BJ (cell line): ENCODE data around the gene SCG3. TPM values are rescaled to one million over a fixed set of nuclear protein-coding genes. Genes with fewer than 3 reads are reported as not detected.

ENCODE experiments used
- CTCF ChIA-PET: fragments of 350-600 bp; formaldehyde crosslinking; extraction: SDS; loops from one replicate; lab custom pipeline; 2021; ENCODE audit warnings: antibody characterized with exemption, inconsistent platforms; lab: Yijun Ruan, JAX
- POLR2A ChIA-PET: fragments of 300-600 bp; sonication (Branson Sonifier 250); formaldehyde crosslinking; extraction: SDS; loops from one replicate; lab custom pipeline; 2021; ENCODE audit warnings: antibody characterized with exemption; lab: Charles Lee
- DNase-seq: peaks from one replicate; pipeline ENCODE4 v3.0.0-alpha.2; 2011; ENCODE audit warnings: low read depth
- H3K27me3 ChIP-seq: 2 replicates; pipeline ENCODE4 v1.6.0; 2011; ENCODE audit warnings: low read length; ENCODE audit not compliant: control insufficient read depth, insufficient read depth
- H3K36me3 ChIP-seq: 2 replicates; pipeline ENCODE4 v1.5.1; 2011; ENCODE audit warnings: low read length; ENCODE audit not compliant: control insufficient read depth, insufficient read depth
- H3K4me3 ChIP-seq: 2 replicates; pipeline ENCODE4 v1.5.1; 2011; ENCODE audit warnings: low read depth, mild to moderate bottlenecking, control low read depth, low read length
- polyA plus RNA-seq: library from polyadenylated mRNA; depleted of rRNA; stranded (reverse); fragments of >200 nt; gene quantifications from 2 replicates; pipeline ENCODE4 v1.2.3, GENCODE V29; 2011
- TF ChIP-seq, protein P1 (sequence below): IDR thresholded peaks from 2 replicates; pipeline ENCODE4 v1.5.1; 2011; ENCODE audit warnings: low read depth, mild to moderate bottlenecking, control low read depth, inconsistent platforms, low read length, moderate library complexity; ENCODE audit not compliant: insufficient read depth

SCG3 gene
- polyA plus RNA-seq, 1 experiment = not detected

GRCh38 chr15:51731549-51732267, 50.4 kb downstream of the SCG3 start:
- TF ChIP-seq, protein P1, sequence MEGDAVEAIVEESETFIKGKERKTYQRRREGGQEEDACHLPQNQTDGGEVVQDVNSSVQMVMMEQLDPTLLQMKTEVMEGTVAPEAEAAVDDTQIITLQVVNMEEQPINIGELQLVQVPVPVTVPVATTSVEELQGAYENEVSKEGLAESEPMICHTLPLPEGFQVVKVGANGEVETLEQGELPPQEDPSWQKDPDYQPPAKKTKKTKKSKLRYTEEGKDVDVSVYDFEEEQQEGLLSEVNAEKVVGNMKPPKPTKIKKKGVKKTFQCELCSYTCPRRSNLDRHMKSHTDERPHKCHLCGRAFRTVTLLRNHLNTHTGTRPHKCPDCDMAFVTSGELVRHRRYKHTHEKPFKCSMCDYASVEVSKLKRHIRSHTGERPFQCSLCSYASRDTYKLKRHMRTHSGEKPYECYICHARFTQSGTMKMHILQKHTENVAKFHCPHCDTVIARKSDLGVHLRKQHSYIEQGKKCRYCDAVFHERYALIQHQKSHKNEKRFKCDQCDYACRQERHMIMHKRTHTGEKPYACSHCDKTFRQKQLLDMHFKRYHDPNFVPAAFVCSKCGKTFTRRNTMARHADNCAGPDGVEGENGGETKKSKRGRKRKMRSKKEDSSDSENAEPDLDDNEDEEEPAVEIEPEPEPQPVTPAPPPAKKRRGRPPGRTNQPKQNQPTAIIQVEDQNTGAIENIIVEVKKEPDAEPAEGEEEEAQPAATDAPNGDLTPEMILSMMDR = no peak
- H3K4me3 ChIP-seq = no peak overlapping the region
- ChIA-PET CTCF (interaction anchor here (0.7 to 1.6 kb wide), 2 partner anchors 42 to 45 kb away, joined by 3 to 9 read pairs; no protein-coding TSS in a partner anchor), POLR2A (no interaction called here)
- H3K36me3 ChIP-seq = no peaks in the 10 kb centered on the region
- no peaks in the 10 kb centered on the region for H3K27me3 ChIP-seq
- DNase-seq = no peak

- ChIA-PET POLR2A (no interaction called here), CTCF (interaction anchor here (0.6 to 1.6 kb wide), 4 partner anchors 42 to 122 kb away, joined by 3 to 9 read pairs (median 4); no protein-coding TSS in a partner anchor)
These were observed 51.3 kb downstream of the SCG3 start for GRCh38 chr15:51732646-51733045.

GRCh38 chr15:51735228-51736010, 54.1 kb downstream of the SCG3 start:
- POLR2A ChIA-PET = no interaction called here
- Histone ChIP-seq H3K4me3 (no peak overlapping the region), H3K36me3 (no peaks in the 10 kb centered on the region), H3K27me3 (no peaks in the 10 kb centered on the region)
- DNase-seq = no peak
- CTCF ChIA-PET = interaction anchor here (3.1 kb wide), 1 partner anchor 41 kb away, joined by 15 read pairs; no protein-coding TSS in a partner anchor
- TF ChIP-seq, protein P1 = no peak

More at GRCh38 chr15:51732646-51733045, 51.3 kb downstream of the SCG3 start:
- no peak overlapping the region for H3K4me3 ChIP-seq
- TF ChIP-seq, protein P1 = no peak
- H3K36me3 ChIP-seq = no peaks in the 10 kb centered on the region
- DNase-seq = no peak
- H3K27me3 ChIP-seq = no peaks in the 10 kb centered on the region

GRCh38 chr15:51736069-51736468, 54.8 kb downstream of the SCG3 start:
- Histone ChIP-seq H3K27me3 (no peaks in the 10 kb centered on the region), H3K4me3 (no peak overlapping the region), H3K36me3 (no peaks in the 10 kb centered on the region)
- ChIA-PET POLR2A (no interaction called here), CTCF (interaction anchor here (3.1 kb wide), 1 partner anchor 41 kb away, joined by 15 read pairs; no protein-coding TSS in a partner anchor)
- no peak for DNase-seq
- TF ChIP-seq, protein P1 = no peak
